ENCODE measurements around the gene VSTM2L.
A peak's percentile ranks its signal among the peaks of the same experiment; 100 is the strongest.

The VSTM2L gene

DNA sequence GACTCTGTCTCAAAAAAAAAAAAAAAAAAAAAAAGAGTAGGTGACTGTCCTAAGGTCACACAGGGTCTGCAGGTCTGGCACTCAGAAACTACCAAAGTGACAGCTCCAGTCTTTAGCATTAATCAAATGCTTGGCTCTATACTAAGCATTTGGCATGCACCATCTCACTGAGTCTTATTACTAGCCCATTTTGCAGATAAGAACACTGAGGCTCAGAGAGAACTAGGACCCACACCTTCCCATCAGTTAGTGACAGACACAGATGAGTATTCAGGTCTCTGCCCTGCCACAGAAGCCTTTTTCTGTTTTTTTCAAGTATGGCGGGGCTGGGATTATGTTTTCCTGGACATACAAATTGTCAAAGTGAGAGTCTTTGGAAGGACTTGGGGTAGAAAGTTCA lies 23.1 kb upstream of the VSTM2L start:
- DNase-seq, result no peak

DNA sequence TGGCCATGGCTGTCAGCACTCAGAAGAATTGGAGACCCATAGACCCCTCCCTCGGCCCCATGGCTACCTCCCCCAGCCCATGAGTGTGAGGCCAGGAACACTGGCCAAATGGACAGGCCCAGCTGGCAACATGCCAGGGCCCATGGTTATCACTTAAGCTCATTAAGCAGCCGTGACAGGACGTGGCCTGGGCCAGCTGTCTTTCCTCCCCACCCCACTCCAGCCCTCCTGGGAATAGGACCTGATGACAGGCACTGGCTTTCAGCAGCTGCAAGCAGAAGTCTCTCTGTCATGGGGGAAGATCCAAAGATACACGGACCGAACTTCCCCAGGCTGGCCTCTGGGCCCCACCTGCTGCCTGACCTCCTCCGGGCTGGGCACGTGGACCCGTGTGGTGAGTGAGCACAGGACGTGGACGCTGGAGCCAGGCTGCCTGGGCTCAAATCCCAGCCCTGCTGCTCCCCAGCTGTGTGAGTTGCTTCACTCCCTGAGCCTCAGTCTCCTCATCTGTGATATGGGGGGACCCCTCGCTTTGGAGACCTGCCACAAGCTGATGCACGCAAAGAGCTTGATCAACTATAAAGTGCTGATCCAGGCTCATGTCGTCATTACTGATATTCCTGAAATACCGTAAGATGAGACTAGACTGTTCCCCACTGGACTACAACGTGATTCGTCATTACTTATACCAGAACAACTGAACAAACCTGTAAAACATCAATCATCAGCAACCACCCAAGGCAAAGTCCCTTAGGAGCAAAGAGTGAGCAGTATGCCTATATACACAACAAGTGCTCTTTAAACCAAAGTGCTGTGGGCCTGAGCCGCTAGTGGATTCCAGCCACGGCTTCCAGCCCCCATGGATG lies 22.0 kb upstream of the VSTM2L start:
- DNase-seq, result peak; percentile 82

DNA sequence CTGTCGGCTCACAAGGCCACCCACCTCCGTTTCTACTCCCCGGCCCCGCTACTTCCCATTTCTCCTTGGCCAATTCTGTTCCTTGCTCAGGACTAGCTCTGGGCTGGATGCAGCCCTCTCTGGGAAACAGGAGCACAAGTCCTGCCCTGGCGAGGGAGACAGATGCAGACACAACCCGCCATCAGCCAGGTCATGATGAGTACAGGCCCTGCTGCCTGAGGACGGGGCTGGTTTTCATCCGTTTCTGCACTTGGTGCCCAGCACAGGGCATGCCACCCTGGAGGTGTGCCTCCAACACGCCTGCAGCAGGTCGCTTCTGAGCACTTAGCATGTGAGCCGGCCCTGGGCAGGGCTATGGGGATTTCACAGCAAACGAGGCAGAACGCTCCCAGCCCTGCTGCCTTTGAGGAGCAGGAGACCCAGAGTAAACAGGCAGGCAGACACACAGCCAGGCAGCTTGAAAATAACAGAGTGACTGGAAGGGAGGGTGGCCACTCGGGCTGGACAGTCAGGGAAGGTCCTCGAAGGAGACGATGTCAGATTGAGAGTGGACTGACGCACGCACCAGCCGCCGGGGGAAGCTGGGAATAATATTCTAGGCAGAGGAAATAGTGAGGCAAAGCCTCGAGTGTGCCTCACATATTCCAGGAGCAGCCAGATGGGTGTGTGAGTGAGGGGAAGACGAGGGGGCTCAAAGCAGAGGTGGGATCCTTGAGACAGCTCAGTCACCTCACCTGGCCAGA lies 21.2 kb upstream of the VSTM2L start:
- DNase-seq, result peak; percentile 72

DNA sequence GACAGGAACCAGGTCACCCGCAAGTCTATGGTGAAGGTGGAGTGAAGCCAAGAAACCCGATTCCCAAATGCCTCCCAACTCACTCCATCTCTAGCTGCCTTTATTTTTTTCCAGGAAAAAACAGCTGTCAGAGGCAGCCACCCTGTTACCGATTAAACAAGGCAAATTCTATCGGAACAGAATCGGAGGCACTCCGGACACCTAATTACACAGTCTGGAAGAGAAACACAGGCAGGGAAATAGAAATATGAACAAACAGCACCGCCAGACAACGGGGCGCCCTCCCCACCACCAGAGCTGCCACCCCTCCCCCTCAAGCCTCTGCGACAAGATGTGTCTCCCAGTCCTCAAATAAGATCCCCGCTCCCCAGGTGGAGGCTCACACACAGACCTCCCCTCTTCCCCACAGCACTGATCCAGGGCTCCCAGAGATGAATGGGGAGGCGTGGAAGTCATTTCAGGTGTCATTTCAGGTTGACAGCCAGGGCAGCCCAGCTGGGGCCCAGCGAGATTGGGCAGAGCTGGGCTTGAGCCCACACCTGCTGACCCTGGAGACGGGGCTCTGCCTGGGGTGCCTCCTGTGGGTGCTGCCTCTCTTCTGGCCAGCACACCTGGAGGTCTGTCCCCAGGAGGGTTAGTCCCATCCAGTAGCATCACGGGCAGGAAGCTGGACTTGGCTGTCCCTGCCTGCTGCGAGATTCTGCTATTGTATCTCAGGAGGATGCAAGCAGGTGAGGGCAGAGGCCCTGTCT lies 19.8 kb upstream of the VSTM2L start:
- DNase-seq, result peak; percentile 86

DNA sequence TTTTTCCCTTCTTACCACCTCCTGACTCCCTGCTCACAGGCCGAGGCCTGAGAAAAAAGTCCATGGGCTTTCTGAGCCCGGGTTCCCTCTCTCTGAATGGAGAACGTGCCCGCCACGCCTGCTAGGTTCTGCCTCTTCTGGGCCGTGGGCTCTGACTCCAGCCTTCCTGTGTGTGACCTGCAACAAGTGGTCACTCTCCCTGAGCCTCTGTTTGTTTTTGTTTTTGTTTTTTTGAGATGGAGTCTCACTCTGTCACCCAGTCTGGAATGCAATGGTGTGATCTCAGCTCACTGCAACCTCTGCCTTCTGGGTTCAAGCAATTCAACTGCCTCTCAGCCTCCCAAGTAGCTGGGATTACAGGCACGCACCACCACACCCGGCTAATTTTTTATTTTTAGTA lies 17.9 kb upstream of the VSTM2L start:
- no peak for DNase-seq

DNA sequence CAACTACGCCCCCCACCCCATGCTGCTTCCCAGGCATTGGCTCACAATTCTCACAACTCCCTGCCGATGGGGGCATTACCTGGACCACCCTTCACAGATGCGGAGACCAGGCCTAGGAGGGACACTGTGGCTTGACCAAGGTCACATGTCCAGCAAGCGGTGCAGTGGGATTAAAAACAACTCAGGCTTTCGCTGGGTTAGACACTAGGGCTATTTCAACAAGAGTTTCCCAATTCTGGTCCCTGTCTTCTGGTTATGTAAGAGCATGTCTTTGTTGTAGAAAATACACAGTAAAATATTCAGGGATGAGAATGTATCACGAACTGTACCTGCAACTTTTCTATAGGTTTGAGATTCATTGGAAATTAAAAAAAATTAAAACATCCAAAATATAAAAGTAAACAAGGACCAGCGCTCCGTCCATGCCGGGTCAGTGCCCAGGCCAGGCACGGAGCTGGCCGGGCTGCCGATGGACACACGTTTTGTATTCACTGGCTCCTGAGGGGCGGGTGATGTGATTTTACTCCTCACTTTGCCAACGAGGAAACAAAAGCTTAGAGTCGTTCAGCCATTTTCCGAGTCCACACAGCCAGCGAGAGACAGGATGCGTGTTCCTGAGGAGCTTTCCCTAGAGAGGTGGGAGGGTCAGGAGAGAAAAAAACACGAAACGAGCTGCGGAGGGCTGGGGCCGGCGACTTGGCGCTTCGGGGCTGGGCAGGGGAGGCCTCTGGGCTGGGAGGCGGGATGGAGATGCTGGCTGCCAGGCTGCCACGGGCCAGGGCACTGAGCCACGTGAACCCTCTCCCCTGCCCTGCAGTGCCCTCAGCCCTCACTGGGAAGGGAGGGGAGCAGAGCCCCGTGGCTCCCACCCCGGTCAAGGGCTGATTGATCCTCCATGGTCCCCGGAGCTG lies 17.1 kb upstream of the VSTM2L start:
- DNase-seq, result no peak

DNA sequence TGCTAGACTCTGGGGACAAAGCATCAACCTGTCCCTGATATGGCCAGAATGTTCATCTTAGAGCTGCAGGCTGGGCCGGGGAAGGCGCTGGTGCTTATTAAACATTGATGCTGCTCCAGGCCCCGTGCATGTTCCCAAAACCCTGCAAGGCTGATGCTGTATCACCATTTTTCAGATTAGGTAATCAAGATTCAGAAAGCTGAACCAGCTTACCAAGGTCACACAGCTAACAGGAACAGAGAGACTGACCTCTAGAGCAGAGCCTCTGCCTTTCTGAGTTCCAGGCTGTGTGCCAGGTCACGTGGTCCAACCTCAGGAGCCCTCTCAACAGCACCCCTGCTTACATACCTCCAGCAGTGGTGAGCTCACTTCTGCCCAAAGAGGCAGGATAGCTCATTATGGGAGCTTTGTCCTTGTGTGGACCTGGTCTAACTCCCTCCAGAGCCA lies 16.1 kb upstream of the VSTM2L start:
- DNase-seq, result no peak

DNA sequence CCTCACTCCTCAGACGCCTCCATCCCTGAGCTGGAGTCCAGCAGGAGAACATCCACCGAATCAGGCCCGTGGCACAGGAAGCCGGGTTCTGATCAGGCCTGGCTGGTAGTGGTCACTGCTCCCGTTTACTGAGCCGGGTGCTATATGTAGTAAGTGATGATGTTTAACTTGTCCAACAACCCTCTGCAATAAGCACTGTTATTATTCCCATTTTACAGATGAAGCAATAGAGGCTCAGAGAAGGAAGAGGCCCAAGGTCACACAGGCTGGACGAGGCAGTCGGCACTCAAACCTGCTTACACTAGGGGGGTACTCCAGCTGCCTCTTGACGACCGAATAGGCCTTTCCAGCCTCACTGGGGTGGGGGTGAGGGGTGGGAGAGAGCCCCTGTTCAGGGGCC lies 14.3 kb upstream of the VSTM2L start:
- DNase-seq, result no peak

DNA sequence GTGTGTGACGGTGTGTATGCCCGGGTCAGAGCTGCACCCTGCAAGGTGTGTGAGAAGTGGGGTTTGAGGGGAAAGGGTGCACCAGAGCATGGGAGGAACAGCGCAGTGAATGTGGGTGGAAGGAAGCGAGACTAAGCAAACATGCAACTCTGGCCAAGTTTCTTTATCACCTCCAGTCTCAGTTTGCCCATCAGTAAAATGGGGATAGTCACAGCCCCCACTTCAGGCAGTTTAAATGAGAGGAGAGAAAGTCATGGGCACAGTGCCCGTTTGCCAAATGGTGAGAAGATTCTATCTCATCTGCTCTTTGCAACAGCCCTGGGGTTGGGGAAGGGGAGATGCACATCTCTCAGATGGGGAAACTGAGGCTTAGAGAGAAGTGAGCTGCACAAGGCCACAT lies 12.8 kb upstream of the VSTM2L start:
- DNase-seq, result no peak

DNA sequence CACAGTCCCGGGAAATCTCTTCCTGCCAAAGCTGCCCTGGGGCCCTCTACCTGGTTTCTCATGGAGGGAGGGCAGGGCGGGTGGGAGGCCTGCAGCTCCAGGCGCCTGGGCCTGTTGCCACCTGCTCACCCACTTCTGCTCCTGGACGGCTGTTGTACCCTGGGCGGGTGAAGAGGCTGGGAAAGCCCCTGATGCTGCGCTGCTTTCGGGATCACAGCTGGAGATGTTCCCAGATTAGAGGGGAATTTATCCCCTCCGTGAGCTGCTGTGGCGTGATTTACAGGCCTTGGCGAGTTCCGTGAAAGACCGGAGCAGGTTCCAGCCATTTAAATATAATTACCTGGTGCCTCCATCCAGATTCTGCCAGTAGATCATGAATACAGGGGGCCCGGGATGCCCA lies 12.3 kb upstream of the VSTM2L start:
- no peak for DNase-seq

DNA sequence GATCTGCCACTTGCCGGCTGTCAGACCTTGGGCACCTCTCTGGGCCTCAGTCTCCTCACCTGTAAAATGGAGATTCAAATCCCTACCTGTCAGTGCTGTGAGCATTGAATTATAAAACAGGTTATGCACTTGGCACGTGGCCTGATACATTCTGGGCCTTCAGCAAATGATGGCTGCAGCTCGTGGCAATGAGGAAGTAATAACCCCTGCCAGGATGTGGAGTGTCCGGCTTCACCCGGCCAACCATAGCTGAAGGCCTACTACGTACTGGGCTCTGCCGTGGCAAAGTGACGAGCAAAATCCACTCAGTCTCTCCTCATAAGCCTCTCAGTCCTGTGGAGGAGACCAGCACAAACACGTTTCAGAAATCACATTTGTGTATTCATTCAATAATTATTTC lies 10.9 kb upstream of the VSTM2L start:
- no peak for DNase-seq

DNA sequence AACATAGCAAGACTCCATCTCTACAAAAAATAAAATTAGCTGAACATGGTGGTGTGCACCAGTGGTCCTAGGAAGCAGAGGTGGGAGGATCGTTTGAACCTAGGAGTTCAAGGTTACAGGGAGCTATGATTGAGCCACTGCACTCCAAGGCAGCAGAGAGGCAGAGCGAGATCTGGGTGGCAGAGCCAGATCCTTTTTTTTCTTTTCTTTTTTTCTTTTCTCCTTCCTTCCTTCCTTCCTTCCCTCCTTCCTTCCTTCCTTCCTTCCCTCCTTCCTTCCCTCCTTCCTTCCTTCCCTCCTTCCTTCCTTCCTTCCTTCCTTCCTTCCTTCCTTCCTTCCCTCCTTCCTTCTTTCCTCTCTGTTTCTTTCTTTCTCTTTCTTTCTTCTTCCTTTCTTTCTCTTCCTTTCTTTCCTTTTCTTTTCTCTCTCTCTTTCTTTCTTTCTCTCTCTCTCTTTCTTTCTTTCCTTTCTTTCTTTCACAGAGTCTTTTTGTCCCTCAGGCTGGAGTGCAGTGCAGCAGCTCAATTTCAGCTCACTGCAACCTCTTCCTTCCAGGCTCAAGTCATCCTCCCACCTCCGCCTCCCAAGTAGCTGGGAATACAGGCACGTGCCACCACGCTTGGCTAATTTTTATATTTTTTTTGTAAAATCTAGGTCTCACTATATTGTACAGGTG lies 9.2 kb upstream of the VSTM2L start:
- no peak for DNase-seq

DNA sequence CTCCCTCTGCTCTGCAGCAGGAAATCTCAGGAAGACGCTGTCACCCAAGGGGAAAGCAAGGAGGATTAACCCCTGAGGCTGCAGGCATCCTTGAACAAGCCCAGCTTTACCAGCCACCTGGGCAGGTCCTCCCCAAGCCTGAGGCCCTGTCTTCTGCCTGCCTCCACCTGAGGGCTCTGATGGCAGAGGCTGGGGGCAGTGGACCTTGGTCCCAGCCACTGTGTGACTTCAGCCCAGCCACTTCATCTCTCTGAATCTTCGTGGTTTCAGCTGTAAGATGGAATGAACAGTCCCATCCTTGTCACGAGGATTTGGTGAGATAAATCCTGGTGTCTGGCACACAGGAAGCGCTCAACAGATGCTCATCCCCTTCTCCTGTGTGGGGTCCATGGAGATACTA lies 8.5 kb upstream of the VSTM2L start:
- DNase-seq, result no peak

DNA sequence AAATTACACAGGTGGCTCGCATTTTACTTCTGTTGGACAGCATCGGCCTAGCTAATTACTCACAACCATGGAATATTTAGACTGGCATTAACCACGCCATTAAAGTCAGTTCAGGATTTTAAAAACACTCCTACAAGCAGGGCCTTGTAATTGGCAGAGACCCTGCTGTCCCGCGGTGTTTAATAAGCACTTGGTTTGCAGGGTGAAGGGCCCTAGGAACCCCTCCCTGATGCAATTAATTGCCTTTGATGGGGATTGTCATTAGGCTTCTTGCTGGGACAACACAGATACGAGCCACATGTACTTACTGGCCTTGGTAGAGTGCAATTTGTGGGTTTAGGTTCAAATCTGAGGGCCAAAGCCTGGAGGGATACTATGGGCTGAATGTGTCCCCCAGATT lies 7.8 kb upstream of the VSTM2L start:
- DNase-seq, result peak; percentile 56

DNA sequence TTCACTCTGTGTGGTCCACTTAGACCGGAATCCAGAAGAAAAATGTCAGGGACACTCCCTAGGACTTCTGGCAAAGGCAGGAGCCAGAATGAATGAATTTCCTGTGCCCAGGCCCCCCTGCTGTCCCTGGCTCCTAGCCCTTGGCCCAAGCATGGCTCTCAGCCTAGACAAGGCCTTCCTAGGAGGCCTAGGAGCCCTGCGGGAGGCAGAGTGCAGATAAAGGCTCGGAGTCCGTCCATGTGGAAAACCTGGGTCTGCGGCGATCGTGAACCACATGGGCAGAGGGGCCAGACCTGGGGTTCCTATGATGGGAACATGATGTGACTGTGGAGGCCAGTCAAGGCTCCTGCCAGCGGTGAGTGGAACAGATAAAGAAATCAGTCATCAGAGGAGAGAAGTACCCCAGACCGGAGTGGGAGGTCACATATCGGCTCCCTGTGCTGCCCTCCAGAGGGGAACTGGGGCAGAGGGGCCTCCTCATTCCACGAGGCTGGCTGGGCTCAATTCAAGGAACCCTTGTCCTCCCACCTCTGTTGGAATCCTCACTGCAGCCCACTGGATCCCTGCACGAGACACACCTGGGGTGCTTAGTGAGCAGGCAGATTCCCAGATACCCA lies 5.9 kb upstream of the VSTM2L start:
- peak; percentile 40 for DNase-seq

DNA sequence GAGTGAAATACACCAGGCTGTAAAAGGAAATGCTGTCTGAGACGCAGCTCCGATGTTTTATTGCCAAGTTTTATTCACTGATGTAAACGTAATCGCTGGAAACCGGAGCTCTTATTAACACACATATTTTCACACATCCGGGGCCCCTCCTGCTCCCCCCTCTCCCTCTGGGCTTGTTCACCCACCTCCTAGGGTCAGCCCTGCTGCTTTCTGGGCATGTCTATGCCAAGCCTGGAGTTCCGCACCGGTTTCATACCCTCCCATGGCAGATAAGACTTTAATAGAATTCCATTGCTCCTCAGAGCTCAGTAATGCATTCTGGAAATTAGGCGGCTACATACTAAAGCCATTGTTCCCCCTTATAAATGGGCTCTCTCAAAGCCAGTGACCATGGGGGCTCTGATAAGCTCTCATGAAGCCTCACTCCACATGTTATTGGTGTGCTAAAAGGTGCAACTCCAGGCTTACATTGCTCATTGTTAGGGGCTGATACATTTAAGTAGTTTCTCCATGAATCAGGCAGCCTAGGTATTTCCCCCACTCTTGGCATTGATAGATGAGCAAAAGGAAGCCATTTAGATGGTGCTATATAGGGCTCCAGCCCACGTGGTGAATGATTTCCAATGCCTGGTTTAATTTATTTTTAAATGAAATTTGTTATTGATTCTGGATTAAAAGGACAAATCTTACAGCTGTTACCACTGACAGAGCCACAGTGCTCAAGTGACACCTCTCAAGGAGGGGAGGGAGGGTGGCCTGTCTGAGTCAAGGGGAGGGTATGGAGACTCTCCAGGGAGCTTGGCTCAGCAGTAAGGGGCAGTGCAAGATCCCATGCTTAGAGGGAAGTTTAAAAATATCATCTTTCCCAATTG lies 4.5 kb upstream of the VSTM2L start:
- no peak for DNase-seq

DNA sequence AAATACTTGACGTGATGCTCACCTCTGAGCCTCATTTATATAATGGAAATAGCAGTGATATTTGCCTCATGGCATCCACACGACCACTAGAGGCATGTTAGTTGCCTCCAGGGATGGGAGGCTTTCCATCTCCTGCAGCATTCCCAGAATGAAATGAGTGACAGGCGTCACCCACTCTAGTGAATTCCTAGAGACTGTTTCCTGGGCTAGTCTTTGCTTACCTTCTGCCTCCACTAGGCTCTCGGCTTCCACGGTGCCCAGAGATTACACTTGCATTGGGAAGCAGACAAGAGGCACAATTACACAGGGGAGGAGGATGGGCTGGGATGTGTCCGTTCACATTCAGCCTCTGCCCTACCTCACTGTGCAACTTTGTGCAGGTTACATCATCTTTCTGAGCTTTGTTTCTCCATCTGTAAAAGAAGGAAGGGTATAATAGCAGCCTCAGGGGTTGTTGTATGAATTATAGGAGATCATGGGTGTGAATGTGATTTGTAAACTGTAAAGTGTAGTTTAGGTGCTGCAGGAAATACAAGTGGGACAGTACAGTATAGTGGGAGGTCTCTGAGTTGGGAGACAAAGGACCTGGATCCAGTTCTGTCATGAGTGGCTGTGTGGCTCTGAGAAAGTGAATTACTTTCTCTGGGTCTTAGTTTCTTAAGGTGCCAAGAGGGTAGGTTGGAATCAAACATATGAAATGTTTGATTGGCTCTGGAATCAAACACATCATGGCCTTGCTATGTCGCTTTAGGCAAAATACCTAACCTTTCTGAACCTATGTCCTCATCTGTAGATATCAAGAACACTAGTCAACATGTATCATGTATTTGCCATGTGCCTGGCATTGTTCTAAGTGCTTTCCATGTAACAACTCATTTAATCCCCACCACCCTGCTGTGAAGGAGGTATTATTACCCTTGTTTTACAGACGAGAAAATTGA lies 3.6 kb upstream of the VSTM2L start:
- DNase-seq, result no peak

DNA sequence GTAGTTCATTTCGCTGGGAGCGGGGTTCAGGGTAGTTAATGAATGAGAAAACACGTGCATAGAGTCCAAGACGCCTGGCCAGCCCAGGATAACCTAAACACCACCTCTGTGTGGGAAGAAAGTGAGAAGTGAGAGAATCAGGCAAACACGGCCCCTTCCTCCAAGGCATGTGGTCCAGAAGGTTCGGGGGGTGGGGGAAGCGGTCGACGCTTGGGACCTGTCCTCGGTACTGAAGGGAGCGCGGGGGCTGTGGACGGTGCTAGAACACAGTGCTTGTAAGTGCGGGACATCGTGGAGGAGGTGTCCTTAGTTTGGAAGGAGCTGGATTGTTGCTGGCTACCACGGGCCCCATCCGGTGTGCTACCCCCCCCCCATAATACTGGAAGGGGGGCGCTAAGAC lies 1.7 kb upstream of the VSTM2L start:
- DNase-seq, result no peak

Data from NCI-H69 (cell line).